MCF 10A (cell line): ENCODE results near the gene OAF. TPM values are rescaled to one million over a fixed set of nuclear protein-coding genes. Genes with fewer than 3 reads are reported as not detected.

ENCODE experiments used
- BruUV-seq: library from RNA; stranded (reverse); fragments of 400-500 nt; replicated peaks from 2 replicates; lab custom pipeline; 2021; lab: Mats Ljungman, UMichigan
- CTCF ChIA-PET: fragments of 300-600 bp; sonication (Branson Sonifier 250); formaldehyde crosslinking; extraction: SDS; loops from one replicate; lab custom pipeline; 2021; ENCODE audit warnings: antibody characterized with exemption, inconsistent platforms; lab: Yijun Ruan, JAX
- POLR2A ChIA-PET: fragments of 300-600, 350-650 bp; sonication (Branson Sonifier 250); formaldehyde crosslinking; extraction: SDS; loops from one replicate; lab custom pipeline; 2020; ENCODE audit warnings: antibody characterized with exemption, inconsistent platforms; lab: Yijun Ruan, JAX
- DNase-seq: peaks from one replicate; pipeline ENCODE4 v3.0.0-alpha.2; 2018; ENCODE audit not compliant: unreplicated experiment
- H3K27ac Mint-ChIP-seq: one replicate; pipeline ENCODE4 v1.8.0; 2022; ENCODE audit warnings: mild to moderate bottlenecking, low read depth, mixed read lengths; ENCODE audit not compliant: unreplicated experiment
- H3K27me3 Mint-ChIP-seq: one replicate; pipeline ENCODE4 v1.8.0; 2022; ENCODE audit warnings: mixed read lengths; ENCODE audit not compliant: insufficient read depth, unreplicated experiment
- H3K36me3 Mint-ChIP-seq: one replicate; pipeline ENCODE4 v1.8.0; 2022; ENCODE audit warnings: mild to moderate bottlenecking, moderate library complexity, mixed read lengths; ENCODE audit not compliant: insufficient read depth, unreplicated experiment
- H3K4me1 Mint-ChIP-seq: one replicate; pipeline ENCODE4 v1.8.0; 2022; ENCODE audit warnings: mixed read lengths; ENCODE audit not compliant: insufficient read depth, unreplicated experiment
- H3K4me3 Mint-ChIP-seq: one replicate; pipeline ENCODE4 v1.8.0; 2022; ENCODE audit warnings: mild to moderate bottlenecking, moderate library complexity, mixed read lengths; ENCODE audit not compliant: unreplicated experiment
- H3K9me3 Mint-ChIP-seq: one replicate; pipeline ENCODE4 v1.8.0; 2022; ENCODE audit warnings: mixed read lengths; ENCODE audit not compliant: unreplicated experiment
- CTCF ChIP-seq: fragments of 200-600 bp; IDR thresholded peaks from one replicate; pipeline ENCODE4 v1.8.0; 2022; ENCODE audit warnings: antibody characterized with exemption, mild to moderate bottlenecking; ENCODE audit not compliant: unreplicated experiment
- intact Hi-C: fragments of 100-400 bp; cut with micrococcal nuclease; formaldehyde crosslinking; loops from 2 replicates; pipeline ENCODE4 v1.14.1; 2022
- total RNA-seq: library from RNA; stranded (reverse); gene quantifications from 2 replicates; pipeline ENCODE4 v1.2.3, GENCODE V29; 2022

The OAF gene
- total RNA-seq, 1 experiment from 2014 or later: 21.6 TPM

GRCh38 chr11:120222916-120223315, 12.1 kb downstream of the OAF start:
- intact Hi-C loops: no loop called here

GRCh38 chr11:120223793-120224192, 13.0 kb downstream of the OAF start:
- intact Hi-C loops: no loop called here
- ChIA-PET POLR2A (interaction anchor here (0.6 to 0.7 kb wide), 2 partner anchors 15 to 292 kb away, joined by 3 read pairs; no protein-coding TSS in a partner anchor), CTCF (interaction anchor here (0.6 to 22.1 kb wide), 5 partner anchors 12 to 87 kb away, joined by 3 to 526 read pairs (median 9); no protein-coding TSS in a partner anchor)
- no TSS peak for BruUV-seq
- peaks cover 5% of the 10 kb centered on the region for H3K36me3 Mint-ChIP-seq
- no peak overlapping the region for H3K27ac Mint-ChIP-seq
- H3K4me3 Mint-ChIP-seq: no peak overlapping the region
- DNase-seq: no peak
- H3K4me1 Mint-ChIP-seq: no peaks in the 10 kb centered on the region
- no peak for TF ChIP-seq CTCF
- H3K9me3 Mint-ChIP-seq: no peaks in the 10 kb centered on the region
- no peaks in the 10 kb centered on the region for H3K27me3 Mint-ChIP-seq

More at GRCh38 chr11:120222916-120223315, 12.1 kb downstream of the OAF start:
- peaks cover 5% of the 10 kb centered on the region for H3K36me3 Mint-ChIP-seq
- no peaks in the 10 kb centered on the region for H3K4me1 Mint-ChIP-seq
- ChIA-PET POLR2A (interaction anchor here (0.5 to 0.6 kb wide), 2 partner anchors 8 to 81 kb away, joined by 3 to 5 read pairs; no protein-coding TSS in a partner anchor), CTCF (interaction anchor here (0.7 to 22.1 kb wide), 5 partner anchors 13 to 1274 kb away, joined by 3 to 526 read pairs (median 9); no protein-coding TSS in a partner anchor)
- H3K4me3 Mint-ChIP-seq: no peak overlapping the region
- TF ChIP-seq CTCF: no peak
- no peak for DNase-seq
- H3K9me3 Mint-ChIP-seq: no peaks in the 10 kb centered on the region
- no peaks in the 10 kb centered on the region for H3K27me3 Mint-ChIP-seq
- no TSS peak for BruUV-seq
- no peak overlapping the region for H3K27ac Mint-ChIP-seq

GRCh38 chr11:120224361-120224760, 13.5 kb downstream of the OAF start:
- BruUV-seq: no TSS peak
- no peak overlapping the region for H3K4me3 Mint-ChIP-seq
- no peaks in the 10 kb centered on the region for H3K4me1 Mint-ChIP-seq
- ChIA-PET CTCF (interaction anchor here (2.3 to 22.1 kb wide), 3 partner anchors 10 to 76 kb away, joined by 12 to 526 read pairs (median 220); no protein-coding TSS in a partner anchor), POLR2A (interaction anchor here (1.2 kb wide), 1 partner anchor 76 kb away, joined by 3 read pairs; no protein-coding TSS in a partner anchor)
- no peaks in the 10 kb centered on the region for H3K9me3 Mint-ChIP-seq
- DNase-seq: no peak
- intact Hi-C loops: no loop called here
- TF ChIP-seq CTCF: no peak
- no peak overlapping the region for H3K27ac Mint-ChIP-seq
- H3K36me3 Mint-ChIP-seq: peaks cover 5% of the 10 kb centered on the region
- H3K27me3 Mint-ChIP-seq: no peaks in the 10 kb centered on the region

GRCh38 chr11:120224972-120225909, 14.4 kb downstream of the OAF start:
- ChIA-PET POLR2A (interaction anchor here (1.0 to 1.2 kb wide), 2 partner anchors 10 to 75 kb away, joined by 3 to 4 read pairs; no protein-coding TSS in a partner anchor), CTCF (interaction anchor here (0.6 to 22.1 kb wide), 9 partner anchors 9 to 120 kb away, joined by 3 to 526 read pairs (median 6); no protein-coding TSS in a partner anchor)
- Mint-ChIP-seq H3K27me3 (no peaks in the 10 kb centered on the region), H3K4me3 (no peak overlapping the region), H3K4me1 (no peaks in the 10 kb centered on the region), H3K27ac (no peak overlapping the region), H3K9me3 (no peaks in the 10 kb centered on the region), H3K36me3 (no peaks in the 10 kb centered on the region)
- intact Hi-C loops: no loop called here
- no TSS peak for BruUV-seq
- no peak for TF ChIP-seq CTCF
- no peak for DNase-seq
